ENCODE measurements around the gene ZNF408. TPM values are rescaled to one million over a fixed set of nuclear protein-coding genes. Genes with fewer than 3 reads are reported as not detected.

The ZNF408 gene
- total RNA-seq, 1 experiment from 2014 or later: 15.2 TPM

- Mint-ChIP-seq H3K36me3 (no peaks in the 10 kb centered on the region), H3K27me3 (ENCODE audit: low read depth) (no peaks in the 10 kb centered on the region), H3K4me3 (no peak overlapping the region), H3K4me1 (0 out of 2 replicates have a peak, but pooled peaks cover 5% of the 10 kb centered on the region), H3K27ac (no peak overlapping the region), H3K9me3 (no peaks in the 10 kb centered on the region)
- no peak for TF ChIP-seq TP53 (CRISPR knock-in tag; IDR thresholded peaks at IDR 0.05)
- ChIA-PET CTCF (interaction anchor here (1.3 kb wide), 1 partner anchor 165 kb away, joined by 3 read pairs; no protein-coding TSS in a partner anchor), POLR2A (no interaction called here)
- no peak for DNase-seq (ENCODE audit: low spot score)
- ATAC-seq: no peak
Measured at GRCh38 chr11:46694607-46695006, 6.2 kb upstream of the ZNF408 start.

- Mint-ChIP-seq H3K9me3 (no peaks in the 10 kb centered on the region), H3K36me3 (no peaks in the 10 kb centered on the region), H3K4me1 (0 out of 2 replicates have a peak, but pooled peaks cover 5% of the 10 kb centered on the region), H3K27me3 (ENCODE audit: low read depth) (no peaks in the 10 kb centered on the region), H3K4me3 (no peak overlapping the region), H3K27ac (no peak overlapping the region)
- TF ChIP-seq SMAD4 (CRISPR knock-in tag; IDR thresholded peaks at IDR 0.05): no peak
- no peak for TF ChIP-seq ZSCAN18 (CRISPR knock-in tag; IDR thresholded peaks at IDR 0.05)
- TF ChIP-seq ATF6 (CRISPR knock-in tag; IDR thresholded peaks at IDR 0.05): no peak
- no peak for TF ChIP-seq ELF4 (CRISPR knock-in tag; IDR thresholded peaks at IDR 0.05; ENCODE audit: low read depth)
- no peak for TF ChIP-seq ATF3 (CRISPR knock-in tag; conservative IDR thresholded peaks at IDR 0.05)
- no peak for TF ChIP-seq ZNF138 (CRISPR knock-in tag; conservative IDR thresholded peaks at IDR 0.05)
- TF ChIP-seq ERG (CRISPR knock-in tag; IDR thresholded peaks at IDR 0.05): no peak
- TF ChIP-seq HMGA2 (CRISPR knock-in tag; IDR thresholded peaks at IDR 0.05): no peak
- no peak for TF ChIP-seq FOXP1 (CRISPR knock-in tag; IDR thresholded peaks at IDR 0.05; ENCODE audit: borderline replicate concordance)
- no peak for TF ChIP-seq ZBTB43 (CRISPR knock-in tag; IDR thresholded peaks at IDR 0.05)
- no peak for TF ChIP-seq ZNF263 (CRISPR knock-in tag; IDR thresholded peaks at IDR 0.05; ENCODE audit: low read depth)
- no peak for TF ChIP-seq IRF1 (CRISPR knock-in tag; IDR thresholded peaks at IDR 0.05)
- TF ChIP-seq CDX4 (CRISPR knock-in tag; IDR thresholded peaks at IDR 0.05; ENCODE audit: borderline replicate concordance): no peak
- TF ChIP-seq TEAD1 (CRISPR knock-in tag; IDR thresholded peaks at IDR 0.05): no peak
- TF ChIP-seq E2F4 (CRISPR knock-in tag; IDR thresholded peaks at IDR 0.05; ENCODE audit: borderline replicate concordance, low read depth): no peak
- TF ChIP-seq NR1H2 (CRISPR knock-in tag; IDR thresholded peaks at IDR 0.05): no peak
- no peak for TF ChIP-seq OVOL2 (CRISPR knock-in tag; IDR thresholded peaks at IDR 0.05; ENCODE audit: borderline replicate concordance)
- ChIA-PET CTCF (no interaction called here), POLR2A (no interaction called here)
- no peak for DNase-seq (ENCODE audit: low spot score)
- ATAC-seq: no peak
Measured at GRCh38 chr11:46695345-46696211, 5.3 kb upstream of the ZNF408 start.
